KOPT-K1 (cell line): ENCODE data around the gene SMYD3.

Experiments
- H3K27ac ChIP-seq: fragments of 200-600 bp; sonication (generic); 2 replicates; pipeline ENCODE4 v1.5.1; 2016; ENCODE audit warnings: antibody characterized with exemption, mild to moderate bottlenecking, low read depth, low read length; ENCODE audit not compliant: poor library complexity, severe bottlenecking
- H3K36me3 ChIP-seq: fragments of 200-600 bp; sonication (generic); 2 replicates; pipeline ENCODE4 v1.5.1; 2017; ENCODE audit warnings: antibody characterized with exemption, mild to moderate bottlenecking, low read length, moderate library complexity; ENCODE audit not compliant: insufficient read depth
- H3K9me3 ChIP-seq: fragments of 200-600 bp; sonication (generic); 2 replicates; pipeline ENCODE4 v1.5.1; 2017; ENCODE audit warnings: antibody characterized with exemption, low read length, mild to moderate bottlenecking; ENCODE audit not compliant: insufficient read depth, poor library complexity, severe bottlenecking

The SMYD3 gene

DNA sequence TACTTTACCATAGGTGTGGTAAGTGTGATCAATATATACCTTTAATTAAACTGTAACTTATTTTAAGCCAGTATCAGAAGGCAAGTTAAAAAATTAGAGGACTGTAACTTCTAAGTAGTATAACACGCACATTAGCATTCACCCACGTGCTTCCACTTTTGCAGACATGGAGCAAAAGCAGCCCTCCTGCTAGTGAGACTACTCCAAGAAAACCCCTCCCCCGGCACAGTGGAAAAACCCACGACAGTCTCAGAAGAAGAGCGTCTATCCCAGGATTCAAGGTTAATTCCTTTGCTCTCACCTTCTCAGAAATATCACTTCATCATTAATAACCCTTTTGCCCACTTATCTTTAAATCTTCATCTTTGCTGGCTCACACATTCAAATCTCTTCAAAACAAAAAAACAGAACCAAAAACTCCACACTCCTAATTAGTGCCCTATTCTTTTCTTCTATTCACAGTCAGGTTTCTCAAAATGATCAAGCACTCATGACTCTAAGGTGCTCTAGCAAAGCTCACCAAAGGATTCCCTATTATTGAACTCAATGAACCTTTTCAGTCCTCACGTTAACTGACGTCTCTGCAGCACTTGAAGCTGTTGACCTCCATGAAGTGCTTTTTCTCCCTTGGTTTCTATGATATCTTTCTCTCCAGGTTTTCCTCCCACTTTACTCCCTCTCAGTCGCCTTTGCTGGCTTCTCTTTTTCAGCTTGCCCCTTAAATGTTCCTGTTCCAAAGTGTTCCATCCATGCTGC lies 213.5 kb downstream of the SMYD3 start:
- no peaks in the 10 kb centered on the region for H3K9me3 ChIP-seq
- no peak overlapping the region for H3K27ac ChIP-seq
- no peaks in the 10 kb centered on the region for H3K36me3 ChIP-seq

DNA sequence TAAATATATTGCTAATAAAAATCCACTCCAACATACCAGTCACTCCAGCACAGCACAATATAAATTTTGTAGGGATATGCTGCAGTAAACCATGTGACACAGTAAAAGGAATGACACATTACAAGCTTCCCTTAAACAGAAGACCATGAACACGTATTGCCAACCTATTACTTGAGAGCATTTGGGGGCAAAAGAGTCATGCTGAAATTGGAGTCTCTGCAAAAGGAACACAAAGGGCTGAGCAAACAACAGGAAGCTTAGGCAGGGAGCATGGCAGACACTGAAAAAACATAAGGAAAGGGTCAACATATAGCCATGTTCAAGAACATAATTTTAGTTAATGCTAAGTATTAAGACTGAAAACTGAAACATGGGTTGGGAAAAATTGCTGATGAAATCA lies 214.5 kb downstream of the SMYD3 start:
- H3K27ac ChIP-seq: no peak overlapping the region
- H3K9me3 ChIP-seq: no peaks in the 10 kb centered on the region
- H3K36me3 ChIP-seq: no peaks in the 10 kb centered on the region

DNA sequence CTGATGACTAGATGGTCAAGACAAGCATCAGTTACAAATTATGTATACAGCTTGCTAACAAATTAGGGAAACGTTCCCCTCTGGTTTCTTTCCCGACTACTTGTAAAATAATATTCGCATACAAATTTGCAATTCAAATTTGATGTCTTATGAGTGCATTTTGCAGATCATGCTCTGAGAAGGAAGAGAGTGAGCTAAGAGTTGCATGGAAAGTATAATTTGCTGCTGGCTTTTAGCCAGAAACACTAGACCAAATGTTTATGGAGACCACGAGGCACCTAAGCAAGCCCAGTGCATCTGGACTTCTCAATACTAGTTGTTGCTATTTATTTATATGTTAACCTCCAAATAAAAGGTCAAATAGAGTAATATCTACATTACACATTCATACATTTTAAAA lies 216.0 kb downstream of the SMYD3 start:
- H3K36me3 ChIP-seq: no peaks in the 10 kb centered on the region
- H3K9me3 ChIP-seq: no peaks in the 10 kb centered on the region
- no peak overlapping the region for H3K27ac ChIP-seq

DNA sequence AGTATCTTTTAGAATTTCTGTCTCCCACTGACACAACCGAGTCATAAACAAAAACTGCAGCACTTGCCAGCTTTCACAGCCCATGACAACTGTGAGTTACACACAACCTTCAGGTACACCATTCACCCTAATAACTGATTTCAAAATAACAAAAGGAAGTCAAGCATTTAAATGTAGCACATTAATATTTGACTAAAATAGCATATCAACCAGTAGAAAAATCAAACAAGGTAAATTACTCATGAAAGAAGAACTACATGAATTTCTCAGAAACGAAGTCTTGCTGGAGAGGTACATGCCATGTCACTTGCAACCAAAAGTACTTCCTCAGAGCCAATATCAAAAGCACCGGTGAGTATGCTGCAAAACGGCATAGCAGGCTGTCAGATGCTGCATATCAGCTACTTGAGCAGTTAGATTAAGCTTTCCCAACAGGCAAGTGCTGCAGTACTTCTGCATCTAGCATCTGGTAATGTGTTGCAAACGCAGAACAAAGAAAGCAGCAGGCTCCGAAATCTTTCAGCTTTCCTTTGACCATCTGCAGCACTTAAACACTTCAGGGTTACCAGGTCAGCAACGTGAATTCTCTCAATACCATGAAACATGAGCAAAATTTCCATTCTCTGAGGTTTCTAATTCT lies 223.2 kb downstream of the SMYD3 start:
- no peaks in the 10 kb centered on the region for H3K36me3 ChIP-seq
- H3K27ac ChIP-seq: no peak overlapping the region
- H3K9me3 ChIP-seq: no peaks in the 10 kb centered on the region

DNA sequence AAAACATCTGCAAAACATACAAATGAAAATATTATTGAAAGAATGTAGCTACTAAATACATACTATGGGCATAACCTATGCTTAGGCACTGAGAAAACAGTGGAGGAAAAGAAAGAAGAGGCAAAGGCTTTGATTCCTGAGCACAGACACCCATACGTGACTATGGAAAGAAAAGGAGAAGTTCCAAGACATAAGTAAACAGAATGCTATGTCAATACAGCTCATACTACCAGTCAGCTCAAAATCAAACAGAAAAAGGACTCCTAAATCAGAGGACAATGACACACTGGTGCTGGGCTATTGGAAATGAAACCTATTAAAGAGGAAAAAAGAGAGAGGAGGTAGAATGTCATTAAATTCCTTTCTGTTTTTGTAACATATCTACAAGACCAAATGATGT lies 225.4 kb downstream of the SMYD3 start:
- no peaks in the 10 kb centered on the region for H3K36me3 ChIP-seq
- no peaks in the 10 kb centered on the region for H3K9me3 ChIP-seq
- H3K27ac ChIP-seq: no peak overlapping the region

DNA sequence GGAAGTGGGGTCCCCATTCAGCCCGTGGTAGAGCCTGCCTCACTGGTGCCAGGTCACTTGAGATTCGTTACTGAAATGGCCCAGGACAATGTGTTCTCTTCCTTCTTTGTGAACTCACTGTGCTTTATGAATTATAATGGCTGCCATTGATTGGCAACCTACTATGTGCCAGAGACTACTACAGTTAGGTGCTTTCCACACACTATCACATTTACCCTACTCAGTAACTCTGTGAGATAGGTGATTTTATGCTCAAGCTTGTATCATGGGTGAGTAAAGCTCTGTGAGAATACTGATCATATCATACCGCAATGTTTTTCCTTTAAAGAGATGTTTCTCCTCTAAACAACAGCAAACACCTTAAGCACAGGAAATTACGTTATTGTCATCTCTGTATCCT lies 225.9 kb downstream of the SMYD3 start:
- no peaks in the 10 kb centered on the region for H3K36me3 ChIP-seq
- no peaks in the 10 kb centered on the region for H3K9me3 ChIP-seq
- H3K27ac ChIP-seq: no peak overlapping the region

DNA sequence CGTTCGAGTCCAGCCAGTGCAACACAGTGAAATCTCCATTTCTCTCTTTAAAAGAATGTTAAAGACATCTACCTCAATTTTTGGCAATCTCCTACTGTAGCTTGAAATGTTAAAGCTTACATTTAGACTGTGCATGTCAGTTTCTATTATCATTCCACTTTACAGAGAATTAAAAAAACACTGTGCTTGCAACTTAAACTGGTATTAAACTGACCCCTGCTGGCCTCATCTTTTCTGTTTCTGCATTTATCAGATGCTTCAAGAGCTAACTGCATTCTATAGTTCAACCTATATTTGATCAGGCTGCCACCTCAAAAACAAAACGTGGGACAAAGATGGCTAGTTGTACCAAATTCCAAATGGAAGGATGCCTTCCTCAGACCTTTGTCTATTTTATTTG lies 226.5 kb downstream of the SMYD3 start:
- Histone ChIP-seq H3K9me3 (no peaks in the 10 kb centered on the region), H3K27ac (no peak overlapping the region), H3K36me3 (no peaks in the 10 kb centered on the region)

DNA sequence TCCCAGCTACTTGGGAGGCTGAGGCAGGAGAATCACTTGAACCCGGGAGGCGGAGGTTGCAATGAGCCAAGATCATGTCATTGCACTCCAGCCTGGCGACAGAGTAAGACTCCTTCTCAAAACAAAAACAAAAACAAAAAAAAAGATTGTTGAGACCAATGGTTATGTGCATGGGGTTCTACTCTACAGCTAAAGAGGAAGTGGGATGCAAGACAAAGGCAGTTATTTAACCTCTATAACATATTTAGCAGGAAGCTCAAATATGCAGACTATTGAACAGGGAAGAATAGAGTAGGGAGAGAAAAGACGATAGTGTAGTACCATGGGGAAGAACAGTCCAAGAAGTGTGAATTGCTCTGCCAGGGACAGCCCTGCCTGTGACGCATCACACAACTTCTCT lies 227.7 kb downstream of the SMYD3 start:
- Histone ChIP-seq H3K9me3 (no peaks in the 10 kb centered on the region), H3K27ac (no peak overlapping the region), H3K36me3 (no peaks in the 10 kb centered on the region)

DNA sequence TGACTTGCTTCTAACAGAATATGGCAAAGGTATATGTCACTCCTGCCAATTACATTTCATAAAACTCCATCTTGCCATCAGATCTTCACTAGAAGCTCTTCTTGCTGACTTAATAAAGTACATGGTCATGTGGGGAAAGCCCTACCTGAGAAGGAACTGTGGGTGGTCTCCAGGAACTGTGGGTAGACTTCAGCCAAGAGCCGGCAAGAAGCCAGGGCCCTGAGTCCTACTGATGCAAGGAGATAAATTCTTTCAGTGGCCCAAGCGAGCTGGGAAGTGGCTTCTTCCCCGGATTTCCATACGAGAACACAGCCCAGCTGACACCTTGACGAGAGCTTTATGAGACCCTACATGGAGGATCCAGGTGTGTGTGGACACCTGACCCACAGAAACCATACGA lies 228.7 kb downstream of the SMYD3 start:
- H3K36me3 ChIP-seq: no peaks in the 10 kb centered on the region
- no peak overlapping the region for H3K27ac ChIP-seq
- H3K9me3 ChIP-seq: no peaks in the 10 kb centered on the region

DNA sequence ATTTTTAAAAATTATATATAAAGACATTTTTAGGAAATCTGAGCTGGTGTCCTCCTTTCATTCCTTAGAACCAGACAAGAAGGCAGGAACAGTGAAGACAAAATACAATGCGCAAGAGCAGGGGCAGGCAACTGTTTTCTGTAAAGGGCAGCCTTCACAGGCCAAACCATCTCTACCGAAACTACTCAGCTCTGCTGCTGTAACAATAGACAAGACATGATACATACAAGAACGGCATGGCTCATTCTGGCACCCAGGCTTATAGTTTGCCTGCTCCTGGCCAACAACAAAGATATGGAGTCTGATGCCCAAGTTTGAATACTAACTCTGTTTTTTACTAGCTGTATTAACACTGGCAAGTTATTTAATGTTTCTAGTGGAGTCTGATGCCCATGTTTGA lies 232.0 kb downstream of the SMYD3 start:
- no peaks in the 10 kb centered on the region for H3K36me3 ChIP-seq
- no peaks in the 10 kb centered on the region for H3K9me3 ChIP-seq
- no peak overlapping the region for H3K27ac ChIP-seq

DNA sequence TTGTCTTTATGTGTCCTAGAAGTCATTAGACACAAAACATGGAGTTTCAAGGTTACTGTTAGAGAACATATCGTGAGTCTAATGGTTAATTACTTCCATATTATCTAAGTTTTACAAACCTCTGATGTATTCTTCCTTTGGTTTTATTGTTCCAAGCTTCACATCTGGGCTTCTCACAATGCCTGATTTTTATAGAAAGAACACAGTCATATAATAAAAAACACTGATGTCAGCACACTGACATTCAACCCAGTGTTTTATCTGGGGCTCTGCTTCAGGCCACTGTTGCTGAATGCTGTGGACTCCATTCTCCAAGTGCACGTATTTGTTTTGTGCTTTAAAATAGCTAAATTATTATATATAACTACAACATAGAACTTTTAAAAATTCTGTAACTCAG lies 232.9 kb downstream of the SMYD3 start:
- Histone ChIP-seq H3K27ac (no peak overlapping the region), H3K36me3 (no peaks in the 10 kb centered on the region), H3K9me3 (no peaks in the 10 kb centered on the region)

DNA sequence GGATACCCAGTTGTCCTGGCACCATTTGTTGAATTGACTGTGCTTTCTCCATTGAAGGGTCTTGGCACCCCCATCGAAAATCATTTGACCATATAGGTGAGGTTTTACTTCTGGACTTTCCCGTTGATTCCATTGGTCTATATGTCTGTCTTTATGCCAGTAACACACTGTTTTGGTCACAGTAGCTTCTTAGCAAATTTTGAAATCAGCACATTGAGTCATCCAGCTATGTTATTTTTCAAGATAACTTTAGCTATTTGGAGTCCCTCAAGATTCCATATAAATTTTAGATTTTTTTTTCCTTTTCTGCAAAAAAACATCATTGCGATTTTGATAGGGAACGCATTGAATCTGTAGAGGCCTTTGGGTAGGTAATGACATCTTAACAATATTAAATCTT lies 235.6 kb downstream of the SMYD3 start:
- no peak overlapping the region for H3K27ac ChIP-seq
- no peaks in the 10 kb centered on the region for H3K9me3 ChIP-seq
- no peaks in the 10 kb centered on the region for H3K36me3 ChIP-seq

DNA sequence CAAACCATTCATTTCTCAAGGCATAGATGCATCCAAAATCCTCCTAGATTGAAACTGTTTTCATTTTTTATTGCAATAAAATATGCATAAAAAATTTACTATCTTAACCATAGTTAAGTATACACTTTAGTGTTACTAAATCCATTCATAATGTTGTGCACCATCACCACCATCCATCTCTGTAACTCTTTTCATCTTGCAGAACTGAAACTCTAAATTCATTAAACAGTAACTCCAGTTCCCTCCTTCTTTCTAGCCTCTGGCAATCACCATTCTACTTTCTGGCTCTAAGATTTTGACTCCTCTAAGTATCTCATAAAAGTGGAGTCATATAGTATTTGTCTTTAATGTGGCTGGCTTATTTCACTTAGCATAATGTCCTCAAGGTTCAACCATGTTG lies 236.8 kb downstream of the SMYD3 start:
- Histone ChIP-seq H3K27ac (no peak overlapping the region), H3K9me3 (no peaks in the 10 kb centered on the region)

DNA sequence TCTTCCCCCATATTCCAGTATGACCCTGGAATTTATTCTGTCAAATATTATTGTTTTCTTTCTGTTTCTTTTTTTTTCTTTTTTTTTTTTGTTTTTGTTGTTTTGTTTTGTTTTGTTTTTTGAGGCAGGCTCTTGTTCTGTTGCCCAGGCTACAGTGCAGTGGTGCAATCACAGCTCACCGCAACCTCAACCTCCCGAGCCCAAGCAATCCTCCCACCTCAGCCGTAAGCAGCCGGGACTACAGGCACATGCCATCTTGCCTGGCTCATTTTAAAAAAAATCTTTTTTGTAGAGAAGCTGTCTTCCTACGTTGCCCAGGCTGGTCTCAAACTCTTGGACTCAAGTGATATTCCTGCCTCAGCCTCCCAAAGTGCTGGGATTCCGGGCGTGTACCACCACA lies 237.6 kb downstream of the SMYD3 start:
- no peaks in the 10 kb centered on the region for H3K9me3 ChIP-seq
- no peak overlapping the region for H3K27ac ChIP-seq
- H3K36me3 ChIP-seq: no peaks in the 10 kb centered on the region

More for the DNA sequence above, 236.8 kb downstream of the SMYD3 start:
- no peaks in the 10 kb centered on the region for H3K36me3 ChIP-seq

DNA sequence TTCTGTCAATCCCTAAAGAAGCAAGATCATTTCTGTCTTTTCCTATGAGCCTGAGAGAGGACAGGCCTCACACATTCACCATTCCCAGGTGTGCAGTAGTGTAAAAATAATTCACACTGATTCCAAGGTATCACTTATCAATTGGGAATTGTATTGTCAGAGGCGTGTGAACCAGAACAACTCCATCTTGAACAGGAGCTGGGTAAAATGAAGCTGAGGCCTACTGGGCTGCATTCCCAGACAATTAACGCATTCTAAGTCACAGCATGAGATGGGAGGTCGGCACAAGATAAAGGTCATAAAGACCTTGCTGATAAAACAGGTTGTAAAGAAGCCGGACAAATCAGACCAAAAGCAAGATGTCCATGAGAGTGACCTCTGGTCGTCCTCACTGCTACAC lies 239.2 kb downstream of the SMYD3 start:
- H3K27ac ChIP-seq: no peak overlapping the region
- H3K36me3 ChIP-seq: no peaks in the 10 kb centered on the region
- no peaks in the 10 kb centered on the region for H3K9me3 ChIP-seq

DNA sequence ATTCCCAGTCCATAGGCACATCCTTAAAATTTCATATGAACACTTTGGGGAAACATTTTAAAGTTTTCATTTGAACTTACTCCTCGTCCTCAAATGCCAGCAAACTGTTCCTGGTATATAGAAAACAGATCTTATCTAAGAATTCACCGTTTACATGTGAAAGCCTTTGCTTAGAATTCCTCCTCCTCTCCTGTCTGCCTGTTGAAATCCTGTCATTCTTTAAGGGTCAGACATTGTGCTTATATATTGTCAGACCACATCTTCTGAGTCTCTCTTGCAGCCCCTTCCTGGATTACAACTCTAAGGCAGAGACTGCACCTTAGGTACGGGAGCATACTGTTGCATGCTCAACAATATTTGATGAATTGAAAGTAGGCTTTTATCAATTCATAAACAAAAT lies 239.7 kb downstream of the SMYD3 start:
- Histone ChIP-seq H3K27ac (no peak overlapping the region), H3K9me3 (no peaks in the 10 kb centered on the region), H3K36me3 (no peaks in the 10 kb centered on the region)
